Loucy (cell line): ENCODE results near the gene EME2.

ENCODE experiments used
- CTCF ChIP-seq: fragments of 200-600 bp; sonication (generic); conservative IDR thresholded peaks from 2 replicates; pipeline ENCODE4 v1.5.1; 2014; ENCODE audit warnings: mild to moderate bottlenecking, antibody characterized with exemption, low read length
- EZH2phosphoT487 ChIP-seq: fragments of 200-600 bp; IDR thresholded peaks from 2 replicates; pipeline ENCODE4 v1.6.1; 2018; ENCODE audit warnings: antibody characterized with exemption, mild to moderate bottlenecking, moderate library complexity, borderline replicate concordance

- TF ChIP-seq CTCF (no peak), EZH2phosphoT487 (no peak)
Measured at GRCh38 chr16:1793578-1794220, 21.1 kb downstream of the EME2 start, which contains the start of gene IGFALS.
